Glomerular visceral epithelial cell (primary cell): ENCODE data around the gene NFAM1.

Experiments used
- DNase-seq: peaks from one replicate; pipeline ENCODE4 v3.0.0-alpha.2; 2016; ENCODE audit errors: extremely low spot score

Gene NFAM1

DNA sequence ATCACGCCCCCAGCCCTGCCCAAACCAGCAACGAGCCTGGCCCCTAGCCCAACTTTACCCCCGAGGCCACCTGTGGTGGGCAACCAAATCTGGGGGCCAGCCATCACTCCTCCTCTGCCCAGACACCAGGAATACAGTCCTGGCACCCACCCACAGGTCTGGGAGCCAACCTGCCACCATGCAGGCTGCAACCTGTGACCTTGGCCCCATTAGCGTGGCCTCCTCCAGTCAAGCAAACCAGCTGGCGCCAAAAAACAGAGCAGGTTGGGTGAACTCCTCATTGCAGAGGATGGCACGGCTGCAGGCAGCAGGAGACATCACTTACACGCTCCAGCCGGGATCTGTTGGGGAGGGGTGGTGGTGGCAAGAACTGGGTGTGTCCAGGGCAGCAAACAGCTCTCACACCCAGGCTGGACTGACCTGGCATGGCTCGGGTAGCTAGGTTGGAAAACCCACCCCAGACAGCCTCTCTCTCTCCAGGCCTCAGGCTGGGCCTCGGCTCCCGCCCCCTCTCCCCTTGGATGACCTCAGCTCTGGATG is 96.3 kb downstream of the NFAM1 start:
- DNase-seq, result no peak

- DNase-seq, result no peak
Observed at GRCh38 chr22:42334875-42335512, 97.2 kb downstream of the NFAM1 start.

GRCh38 chr22:42333544-42333943 is 98.7 kb downstream of the NFAM1 start:
- DNase-seq, result no peak

- no peak for DNase-seq
Observed at GRCh38 chr22:42332089-42332488, 100.1 kb downstream of the NFAM1 start.

- no peak for DNase-seq
Observed at GRCh38 chr22:42331014-42331413, 101.2 kb downstream of the NFAM1 start.
